Measurements from ENCODE around the gene ATP5F1E. TPM values are rescaled to one million over a fixed set of nuclear protein-coding genes. Genes with fewer than 3 reads are reported as not detected.

The ATP5F1E gene
- total and polyA plus RNA-seq, 2 of the 4 experiments (the other 2 are of a cell fraction), result 3.8 to 34.5 TPM

- Histone ChIP-seq H3K36me3 (ENCODE audit: control insufficient read depth, insufficient read depth, low read length) (no peaks in the 10 kb centered on the region; the same call in 1 of the 2 replicates), H3K27me3 (ENCODE audit: control insufficient read depth, insufficient read depth, low read length) (peaks cover 5% of the 10 kb centered on the region), H4K5ac (ENCODE audit: low read depth, low read length) (no peak overlapping the region), H2AFZ (replicated peaks; ENCODE audit: low read length, poor library complexity) (no peak overlapping the region), H3K9ac (ENCODE audit: low read depth, low read length) (no peak overlapping the region), H3K4me2 (ENCODE audit: low read depth, low read length) (no peak overlapping the region), H4K20me1 (ENCODE audit: insufficient read depth, low read length) (0 out of 2 replicates have a peak, but pooled peaks cover 5% of the 10 kb centered on the region), H2BK5ac (ENCODE audit: low read depth, low read length, poor library complexity, severe bottlenecking) (no peak overlapping the region), H3K4me3 (ENCODE audit: insufficient read depth, low read depth, low read length) (no peak overlapping the region), H2BK20ac (ENCODE audit: low read depth, low read length) (no peak overlapping the region), H4K8ac (ENCODE audit: low read depth in 2 of 2, low read length in 2 of 2) (no peak overlapping the region), H3K23ac (ENCODE audit: low read depth, low read length) (no peak overlapping the region), H3K56ac (ENCODE audit: extremely low read depth, insufficient read depth, low read length) (no peak overlapping the region), H3K4ac (ENCODE audit: low read depth, low read length) (no peak overlapping the region), H3K27ac (ENCODE audit: insufficient read depth, low read length) (no peak overlapping the region), H2AK9ac (replicated peaks; ENCODE audit: low read depth, low read length, poor library complexity) (no peak overlapping the region), H3K9me1 (ENCODE audit: insufficient read depth, low read length) (0 out of 2 replicates have a peak, but pooled peaks cover 11% of the 10 kb centered on the region), H2BK120ac (ENCODE audit: low read depth, low read length) (no peak overlapping the region), H3K79me1 (ENCODE audit: low read depth in 1 of 2, low read length in 2 of 2) (peaks cover 18 to 28% of the 10 kb centered on the region in 2 experiments), H3K4me1 (ENCODE audit: control insufficient read depth, insufficient read depth, low read length) (peaks cover 8% of the 10 kb centered on the region), H3K9me3 (ENCODE audit: control insufficient read depth, insufficient read depth, low read length) (no peaks in the 10 kb centered on the region), H3K18ac (ENCODE audit: low read depth, low read length) (no peak overlapping the region), H3K14ac (replicated peaks; ENCODE audit: low read depth, low read length) (no peak overlapping the region), H2AK5ac (ENCODE audit: low read depth, low read length) (no peak overlapping the region), H2BK15ac (ENCODE audit: low read depth, low read length) (no peak overlapping the region), H4K91ac (ENCODE audit: insufficient read depth, low read depth, low read length) (no peak overlapping the region)
- ATAC-seq (ENCODE audit: low read depth), result no peak
- in situ Hi-C loops (cut with MboI; ENCODE audit: low sequenced_read_pairs) (loop anchor here (25.0 kb wide), 3 partner anchors 807 to 1657 kb away; partner anchors contain the start of genes ANKRD60 and RBM38), intact Hi-C loops (cut with micrococcal nuclease) (loop anchor here (10.0 kb wide), 1 partner anchor 810 kb away; no protein-coding TSS in a partner anchor), dilution Hi-C loops (cut with HindIII; ENCODE audit: low sequenced_read_pairs, unreplicated experiment) (no loop called here)
- no CpG with 5 or more reads among the region's 3 CpGs for WGBS, 2 experiments (ENCODE audit: extremely low coverage in 2 of 2, insufficient read length in 1 of 2)
- BruUV-seq (replicated peaks), result no TSS peak
- no peak for TF ChIP-seq USF2 (IDR thresholded peaks at IDR 0.05; ENCODE audit: low read depth, low read length)
- TF ChIP-seq CTCF (conservative IDR thresholded peaks at IDR 0.05; ENCODE audit: low read depth, low read length), result no peak
- no peak for TF ChIP-seq RFX5 (IDR thresholded peaks at IDR 0.05; ENCODE audit: low read depth, low read length)
- TF ChIP-seq POLR2A (IDR thresholded peaks at IDR 0.05; ENCODE audit: low read depth, low read length), result no peak
- no peak for TF ChIP-seq BHLHE40 (IDR thresholded peaks at IDR 0.05; ENCODE audit: low read depth, low read length)
- no peak for TF ChIP-seq MAFK (IDR thresholded peaks at IDR 0.05; ENCODE audit: low read depth, low read length)
- TF ChIP-seq CEBPB (IDR thresholded peaks at IDR 0.05; ENCODE audit: low read depth, low read length), result no peak
- no peak for TF ChIP-seq MXI1 (IDR thresholded peaks at IDR 0.05; ENCODE audit: borderline replicate concordance, low read depth, low read length)
- no peak for TF ChIP-seq ELK1 (IDR thresholded peaks at IDR 0.05; ENCODE audit: borderline replicate concordance, low read depth, low read length)
- POLR2A ChIA-PET (ENCODE audit: unreplicated experiment), result no interaction called here
- CTCF ChIA-PET, result no interaction called here
- no peak for DNase-seq
Measured at GRCh38 chr20:59044796-59045195, 12.7 kb upstream of the ATP5F1E start.
